Mesendoderm (in vitro differentiated cells): ENCODE data around the gene FAF1.

ENCODE experiments used
- DNase-seq: peaks from one replicate; pipeline ENCODE4 v3.0.0; 2013
- H2AK5ac ChIP-seq: 2 replicates; pipeline ENCODE4 v1.6.1; 2013; ENCODE audit warnings: low read length, inconsistent platforms
- H2BK120ac ChIP-seq: 2 replicates; pipeline ENCODE4 v1.6.1; 2013; ENCODE audit warnings: low read depth, mild to moderate bottlenecking, low read length, moderate library complexity, mixed read lengths
- H2BK15ac ChIP-seq: replicated peaks from 2 replicates; pipeline ENCODE4 v1.6.1; 2013; ENCODE audit warnings: low read depth, mild to moderate bottlenecking, moderate library complexity
- H2BK5ac ChIP-seq: 2 replicates; pipeline ENCODE4 v1.6.1; 2013; ENCODE audit warnings: low read length, inconsistent platforms
- H3K18ac ChIP-seq: 2 replicates; pipeline ENCODE4 v1.6.1; 2013; ENCODE audit warnings: mild to moderate bottlenecking, low read length, mixed read lengths
- H3K23ac ChIP-seq: one replicate; pipeline ENCODE4 v1.6.1; 2013; ENCODE audit warnings: low read length
- H3K27ac ChIP-seq: 2 replicates; pipeline ENCODE4 v1.5.1; 2013; ENCODE audit warnings: low read depth, mild to moderate bottlenecking, inconsistent platforms, low read length, moderate library complexity
- H3K27me3 ChIP-seq: 2 replicates; pipeline ENCODE4 v1.6.1; 2013; ENCODE audit warnings: low read length, control low read depth, mild to moderate bottlenecking, inconsistent platforms; ENCODE audit not compliant: insufficient read depth, poor library complexity
- H3K36me3 ChIP-seq: 2 replicates; pipeline ENCODE4 v1.6.1; 2013; ENCODE audit warnings: low read length, inconsistent platforms; ENCODE audit not compliant: control insufficient read depth, insufficient read depth
- H3K4ac ChIP-seq: one replicate; pipeline ENCODE4 v1.6.1; 2013; ENCODE audit warnings: low read depth, mild to moderate bottlenecking, low read length, moderate library complexity
- H3K4me1 ChIP-seq: 2 replicates; pipeline ENCODE4 v1.6.1; 2013; ENCODE audit warnings: low read depth, low read length, inconsistent platforms; ENCODE audit not compliant: control insufficient read depth
- H3K4me2 ChIP-seq: 2 replicates; pipeline ENCODE4 v1.6.1; 2013; ENCODE audit warnings: low read length
- H3K4me3 ChIP-seq: 2 replicates; pipeline ENCODE4 v1.5.1; 2013; ENCODE audit warnings: mild to moderate bottlenecking, low read length
- H3K56ac ChIP-seq: one replicate; pipeline ENCODE4 v1.6.1; 2013; ENCODE audit warnings: low read length
- H3K79me1 ChIP-seq: 2 replicates; pipeline ENCODE4 v1.6.1; 2013; ENCODE audit warnings: low read length, inconsistent platforms
- H3K79me2 ChIP-seq: 2 replicates; pipeline ENCODE4 v1.6.1; 2013; ENCODE audit warnings: mild to moderate bottlenecking, low read length; ENCODE audit not compliant: control insufficient read depth, insufficient read depth
- H3K9ac ChIP-seq: 2 replicates; pipeline ENCODE4 v1.6.1; 2013; ENCODE audit warnings: low read length, inconsistent platforms
- H4K5ac ChIP-seq: one replicate; pipeline ENCODE4 v1.6.1; 2013; ENCODE audit warnings: low read length
- H4K8ac ChIP-seq: one replicate; pipeline ENCODE4 v1.6.1; 2013; ENCODE audit warnings: low read depth, mild to moderate bottlenecking, control low read depth, low read length, moderate library complexity
- WGBS: extraction: QIAGEN DNeasy Blood & Tissue Kit; methylation state at CpG from one replicate; pipeline ENCODE4 v1.1.7; 2013; ENCODE audit warnings: low lambda C conversion rate, missing lambda C conversion rate; ENCODE audit not compliant: insufficient coverage; ENCODE audit errors: extremely low coverage; 5-methylcytosine and 5-hydroxymethylcytosine counted together

FAF1 gene

DNA sequence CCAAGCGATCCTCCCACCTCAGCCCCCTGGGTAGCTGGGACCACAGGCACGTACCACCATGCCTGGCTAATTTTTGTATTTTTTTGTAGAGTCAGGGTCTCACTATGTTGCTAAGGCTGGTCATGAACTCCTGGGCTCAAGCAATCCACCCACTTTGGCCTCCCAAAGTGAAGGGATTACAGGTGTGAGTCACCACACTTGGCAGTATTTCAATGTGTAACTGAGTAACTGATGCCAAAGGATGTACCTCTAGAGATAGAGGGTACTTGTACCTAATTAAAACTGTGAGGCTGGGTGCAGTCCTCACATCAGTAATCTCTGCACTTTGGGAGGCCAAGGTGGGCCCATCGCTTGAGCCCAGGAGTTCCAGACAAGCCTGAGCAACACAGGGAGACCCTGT, 278.1 kb downstream of the FAF1 start:
- no peak overlapping the region for H3K23ac ChIP-seq
- H3K27ac ChIP-seq: no peak overlapping the region
- no peak overlapping the region for H2AK5ac ChIP-seq
- H2BK15ac ChIP-seq: no peak overlapping the region
- no peak overlapping the region for H4K8ac ChIP-seq
- WGBS: no CpG with 5 or more reads among the region's 3 CpGs
- H4K5ac ChIP-seq: no peak overlapping the region
- H3K79me2 ChIP-seq: no peaks in the 10 kb centered on the region
- no peak overlapping the region for H3K4me2 ChIP-seq
- H3K4me1 ChIP-seq: no peaks in the 10 kb centered on the region
- H3K56ac ChIP-seq: no peak overlapping the region
- no peak for DNase-seq
- no peak overlapping the region for H3K4ac ChIP-seq
- H2BK5ac ChIP-seq: no peak overlapping the region
- H3K36me3 ChIP-seq: no peaks in the 10 kb centered on the region
- H3K4me3 ChIP-seq: no peak overlapping the region
- no peak overlapping the region for H3K18ac ChIP-seq
- H2BK120ac ChIP-seq: no peak overlapping the region
- no peak overlapping the region for H3K9ac ChIP-seq
- H3K27me3 ChIP-seq: no peaks in the 10 kb centered on the region
- H3K79me1 ChIP-seq: no peaks in the 10 kb centered on the region

DNA sequence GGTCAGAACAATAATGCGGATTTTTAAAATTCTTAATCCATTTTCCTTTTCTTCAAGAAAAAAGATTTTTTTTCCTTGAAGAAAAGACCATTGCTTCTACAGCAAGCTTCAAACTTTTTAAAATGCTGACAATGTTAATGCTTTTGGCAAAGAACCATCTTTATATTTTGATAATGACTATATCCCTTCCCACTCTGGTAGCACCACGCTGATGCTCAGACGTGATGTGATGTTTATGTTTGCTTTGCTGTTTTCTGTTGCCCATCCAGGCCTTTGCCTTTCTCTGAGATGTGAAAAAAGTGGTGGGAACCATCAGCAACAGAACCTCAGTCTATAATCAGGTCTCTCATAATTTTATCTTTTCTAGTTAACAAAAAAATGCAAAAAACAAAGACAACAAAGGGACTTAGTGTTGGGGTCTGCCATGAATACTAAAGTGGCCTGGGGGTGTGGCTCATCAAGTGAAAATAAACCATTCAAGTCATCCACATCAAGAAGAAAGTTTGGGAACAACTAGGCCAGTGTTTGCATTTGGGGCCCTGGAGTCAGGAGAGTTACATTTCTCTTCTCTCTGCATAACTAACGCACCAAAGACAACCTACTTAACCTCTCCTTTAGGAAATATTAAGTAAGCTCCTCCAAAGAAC, 292.2 kb downstream of the FAF1 start:
- no peaks in the 10 kb centered on the region for H3K79me2 ChIP-seq
- H3K27ac ChIP-seq: no peak overlapping the region
- no peaks in the 10 kb centered on the region for H3K79me1 ChIP-seq
- H4K5ac ChIP-seq: no peak overlapping the region
- H3K23ac ChIP-seq: no peak overlapping the region
- H3K36me3 ChIP-seq: no peaks in the 10 kb centered on the region
- H3K4me2 ChIP-seq: no peak overlapping the region
- H3K56ac ChIP-seq: no peak overlapping the region
- no peak overlapping the region for H3K4me3 ChIP-seq
- no peaks in the 10 kb centered on the region for H3K4me1 ChIP-seq
- no peak overlapping the region for H3K9ac ChIP-seq
- no peaks in the 10 kb centered on the region for H3K27me3 ChIP-seq
- H2AK5ac ChIP-seq: no peak overlapping the region
- H3K4ac ChIP-seq: no peak overlapping the region
- no peak overlapping the region for H2BK5ac ChIP-seq
- no peak overlapping the region for H3K18ac ChIP-seq
- no peak overlapping the region for H2BK120ac ChIP-seq
- no peak overlapping the region for H4K8ac ChIP-seq
- H2BK15ac ChIP-seq: no peak overlapping the region
- no CpG with 5 or more reads among the region's 4 CpGs for WGBS
- no peak for DNase-seq

DNA sequence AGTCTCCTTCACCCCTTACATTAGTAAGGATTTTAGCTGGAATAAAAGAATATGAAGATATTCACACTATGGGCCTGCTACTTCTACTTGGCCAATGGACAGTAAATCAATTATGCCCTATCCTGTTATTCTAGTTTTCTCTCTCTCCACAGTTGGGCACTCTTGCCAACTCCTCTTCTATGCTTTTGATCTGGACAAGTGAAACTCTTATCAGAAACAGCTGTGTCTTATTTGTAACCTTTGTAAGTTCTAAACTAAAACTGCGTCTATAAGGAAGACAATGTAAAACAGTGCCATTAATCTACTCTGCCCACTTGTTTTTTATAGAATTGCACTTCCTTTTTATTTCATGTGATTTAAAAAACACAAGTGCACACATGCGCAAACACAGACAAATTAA, 292.8 kb downstream of the FAF1 start:
- Histone ChIP-seq H3K79me2 (no peaks in the 10 kb centered on the region), H3K79me1 (no peaks in the 10 kb centered on the region), H4K5ac (no peak overlapping the region), H3K4me2 (no peak overlapping the region), H3K4me1 (no peaks in the 10 kb centered on the region), H3K4ac (no peak overlapping the region), H3K27me3 (no peaks in the 10 kb centered on the region), H3K18ac (no peak overlapping the region), H3K9ac (no peak overlapping the region), H3K56ac (no peak overlapping the region), H2BK5ac (no peak overlapping the region), H3K27ac (no peak overlapping the region), H4K8ac (no peak overlapping the region), H3K4me3 (no peak overlapping the region), H2AK5ac (no peak overlapping the region), H3K23ac (no peak overlapping the region), H2BK120ac (no peak overlapping the region), H2BK15ac (no peak overlapping the region), H3K36me3 (no peaks in the 10 kb centered on the region)
- DNase-seq: no peak
- WGBS: no CpG with 5 or more reads among the region's 2 CpGs

DNA sequence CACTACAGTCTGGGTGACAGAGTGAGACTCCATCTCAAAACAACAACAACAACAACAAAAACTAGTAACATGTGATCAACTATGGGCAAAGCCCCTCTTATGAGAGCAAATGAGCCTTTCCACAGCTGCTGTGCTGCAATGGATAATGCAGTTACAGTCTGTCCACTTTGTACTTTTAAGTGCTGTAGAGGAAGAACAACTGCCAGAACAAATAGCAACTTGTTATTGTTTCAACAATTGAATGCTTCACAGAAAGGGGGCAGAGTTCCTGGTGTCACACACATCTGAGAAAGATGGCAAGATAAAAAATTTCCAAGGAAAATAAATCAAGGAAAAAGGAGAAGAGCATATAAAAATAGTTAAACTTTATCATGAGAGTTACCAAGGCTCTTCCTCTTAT, 293.2 kb downstream of the FAF1 start:
- H2AK5ac ChIP-seq: no peak overlapping the region
- H3K4ac ChIP-seq: no peak overlapping the region
- no peaks in the 10 kb centered on the region for H3K36me3 ChIP-seq
- no peaks in the 10 kb centered on the region for H3K27me3 ChIP-seq
- H3K56ac ChIP-seq: no peak overlapping the region
- H4K5ac ChIP-seq: no peak overlapping the region
- H3K79me1 ChIP-seq: no peaks in the 10 kb centered on the region
- no peaks in the 10 kb centered on the region for H3K4me1 ChIP-seq
- no peak overlapping the region for H3K4me2 ChIP-seq
- H4K8ac ChIP-seq: no peak overlapping the region
- no peaks in the 10 kb centered on the region for H3K79me2 ChIP-seq
- no peak overlapping the region for H3K4me3 ChIP-seq
- no peak overlapping the region for H2BK5ac ChIP-seq
- no peak overlapping the region for H3K27ac ChIP-seq
- H3K18ac ChIP-seq: no peak overlapping the region
- no peak for DNase-seq
- H2BK120ac ChIP-seq: no peak overlapping the region
- no peak overlapping the region for H3K9ac ChIP-seq
- H3K23ac ChIP-seq: no peak overlapping the region
- no peak overlapping the region for H2BK15ac ChIP-seq

DNA sequence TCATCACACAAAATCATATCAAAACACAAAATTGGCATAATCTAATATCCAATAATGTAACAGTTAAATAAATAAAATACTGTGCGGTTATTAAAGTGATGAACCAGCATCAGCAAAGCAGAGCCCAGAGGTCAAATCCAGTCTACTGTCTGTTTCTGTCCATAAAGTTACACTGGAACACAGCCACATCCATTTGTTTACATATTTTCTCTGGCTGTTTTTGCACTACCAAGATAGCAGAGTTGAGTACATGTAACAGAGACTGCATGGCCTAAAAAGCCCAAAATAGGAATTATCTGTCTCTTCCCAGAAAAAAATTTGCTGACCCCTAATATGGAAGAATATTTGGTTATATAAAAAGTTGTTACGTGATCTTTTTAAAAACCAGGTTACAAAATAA, 294.7 kb downstream of the FAF1 start:
- no peaks in the 10 kb centered on the region for H3K79me1 ChIP-seq
- H3K79me2 ChIP-seq: no peaks in the 10 kb centered on the region
- H3K4ac ChIP-seq: no peak overlapping the region
- no peak overlapping the region for H4K5ac ChIP-seq
- no peak overlapping the region for H3K4me2 ChIP-seq
- H4K8ac ChIP-seq: no peak overlapping the region
- no peaks in the 10 kb centered on the region for H3K36me3 ChIP-seq
- H3K4me3 ChIP-seq: no peak overlapping the region
- no peak overlapping the region for H3K56ac ChIP-seq
- no peak overlapping the region for H3K27ac ChIP-seq
- no CpG with 5 or more reads among the region's 2 CpGs for WGBS
- H2BK15ac ChIP-seq: no peak overlapping the region
- H2BK5ac ChIP-seq: no peak overlapping the region
- H3K23ac ChIP-seq: no peak overlapping the region
- DNase-seq: no peak
- no peaks in the 10 kb centered on the region for H3K4me1 ChIP-seq
- H3K27me3 ChIP-seq: no peaks in the 10 kb centered on the region
- H2BK120ac ChIP-seq: no peak overlapping the region
- H3K18ac ChIP-seq: no peak overlapping the region
- no peak overlapping the region for H2AK5ac ChIP-seq
- no peak overlapping the region for H3K9ac ChIP-seq

DNA sequence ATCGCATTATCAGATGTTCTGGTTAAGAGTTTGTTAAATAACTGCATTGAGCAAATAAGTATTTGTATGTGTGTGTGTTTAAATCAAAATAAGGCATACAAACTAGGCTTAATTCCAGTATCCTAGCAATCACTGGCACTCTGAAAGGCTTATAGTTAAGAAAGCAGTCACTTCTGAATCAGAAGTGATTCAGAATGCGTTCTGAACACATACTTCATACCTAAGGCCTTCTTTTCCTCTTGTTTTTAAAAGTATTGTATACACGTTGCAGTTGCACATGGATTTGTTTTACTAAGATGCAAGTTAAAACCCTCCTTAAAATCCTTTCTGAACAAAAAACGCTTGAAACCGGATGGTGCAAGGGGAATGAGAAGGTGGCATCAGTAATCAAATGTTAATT, 298.4 kb downstream of the FAF1 start:
- Histone ChIP-seq H2BK5ac (no peak overlapping the region), H4K8ac (no peak overlapping the region), H3K56ac (no peak overlapping the region), H3K23ac (no peak overlapping the region), H3K79me2 (no peaks in the 10 kb centered on the region), H3K79me1 (no peaks in the 10 kb centered on the region), H3K27me3 (no peaks in the 10 kb centered on the region), H2BK120ac (no peak overlapping the region), H3K4me1 (no peaks in the 10 kb centered on the region), H4K5ac (no peak overlapping the region), H2BK15ac (no peak overlapping the region), H3K27ac (no peak overlapping the region), H3K4ac (no peak overlapping the region), H3K4me3 (no peak overlapping the region), H3K18ac (no peak overlapping the region), H3K9ac (no peak overlapping the region), H2AK5ac (no peak overlapping the region), H3K36me3 (no peaks in the 10 kb centered on the region), H3K4me2 (no peak overlapping the region)
- no peak for DNase-seq
- WGBS: no CpG with 5 or more reads among the region's 5 CpGs
